Ascending aorta (tissue), 2 donors: Measurements from ENCODE around the gene POU2F1. TPM values are rescaled to one million over a fixed set of nuclear protein-coding genes. Genes with fewer than 3 reads are reported as not detected.

Experiments used
- DNase-seq, 2 donors: peaks; one replicate each; pipeline ENCODE4 v3.0.0-alpha.2; 2019; ENCODE audit warnings: low spot score in 2 of 2
- H3K27ac ChIP-seq, 2 donors: fragments of 200-600 bp; sonication (generic); one replicate each; pipeline ENCODE4 v1.5.1; 2016 to 2017; ENCODE audit warnings: mild to moderate bottlenecking in 1 of 2
- H3K27me3 ChIP-seq: fragments of 200-600 bp; sonication (generic); one replicate; pipeline ENCODE4 v1.5.1; 2017
- H3K36me3 ChIP-seq, 2 donors: fragments of 200-600 bp; sonication (generic); one replicate each; pipeline ENCODE4 v1.5.1; 2016
- H3K4me1 ChIP-seq, 2 donors: fragments of 200-600 bp; sonication (generic); one replicate each; pipeline ENCODE4 v1.5.1; 2016 to 2017; ENCODE audit warnings: mild to moderate bottlenecking in 1 of 2
- H3K4me3 ChIP-seq, 2 donors: fragments of 200-600 bp; sonication (generic); one replicate each; pipeline ENCODE4 v1.5.1; 2016 to 2017; ENCODE audit warnings: mild to moderate bottlenecking in 1 of 2
- H3K9me3 ChIP-seq, 2 donors: fragments of 200-600 bp; sonication (generic); one replicate each; pipeline ENCODE4 v1.5.1; 2016
- CTCF ChIP-seq, 3 experiments: fragments of 200-600 bp in 2 of 3; fragments of 450-650 bp in 1 of 3; sonication (generic) in 2 of 3; IDR thresholded peaks; one replicate each; pipeline ENCODE4 v1.5.1; 2016 to 2019; ENCODE audit warnings: antibody characterized with exemption in 3 of 3, mild to moderate bottlenecking in 1 of 3, moderate library complexity in 1 of 3
- intact Hi-C: fragments of 100-400 bp; cut with DNase I; formaldehyde crosslinking; loops from one replicate; pipeline ENCODE4 v1.15.1; 2023
- total RNA-seq: library from RNA; depleted of rRNA; stranded (reverse); fragments of >200 nt; gene quantifications from one replicate; pipeline ENCODE4 v1.1.0, GENCODE V29; 2016

POU2F1 gene
- total RNA-seq, 1 donor from 2014 or later: 3.0 TPM

- Histone ChIP-seq H3K27ac (no peak overlapping the region), H3K36me3 (peaks cover 4 to 5% of the 10 kb centered on the region in 2 donors), H3K4me3 (no peak overlapping the region), H3K4me1 (no peaks in the 10 kb centered on the region), H3K9me3 (no peaks in the 10 kb centered on the region), H3K27me3 (no peaks in the 10 kb centered on the region)
- no peak for DNase-seq
- no peak for TF ChIP-seq CTCF (IDR thresholded peaks at IDR 0.05)
- intact Hi-C loops: no loop called here
These were observed 149.2 kb downstream of the POU2F1 start for GRCh38 chr1:167369933-167370332.

- H3K9me3 ChIP-seq: no peaks in the 10 kb centered on the region
- H3K4me3 ChIP-seq: no peak overlapping the region
- no peaks in the 10 kb centered on the region for H3K4me1 ChIP-seq
- intact Hi-C loops: no loop called here
- no peaks in the 10 kb centered on the region for H3K27me3 ChIP-seq
- no peak for DNase-seq
- TF ChIP-seq CTCF (IDR thresholded peaks at IDR 0.05): no peak
- H3K36me3 ChIP-seq: peaks cover 4 to 5% of the 10 kb centered on the region in 2 donors
- no peak overlapping the region for H3K27ac ChIP-seq
These were observed 150.3 kb downstream of the POU2F1 start for GRCh38 chr1:167371030-167371429.

- Histone ChIP-seq H3K4me1 (no peaks in the 10 kb centered on the region), H3K36me3 (peaks cover 7 to 16% of the 10 kb centered on the region in 2 donors), H3K4me3 (no peak overlapping the region), H3K27ac (no peak overlapping the region), H3K9me3 (no peaks in the 10 kb centered on the region), H3K27me3 (no peaks in the 10 kb centered on the region)
- DNase-seq: no peak
- TF ChIP-seq CTCF (IDR thresholded peaks at IDR 0.05): no peak
- intact Hi-C loops: no loop called here
These were observed 152.7 kb downstream of the POU2F1 start for GRCh38 chr1:167373398-167373797.

GRCh38 chr1:167373986-167374385 is 153.3 kb downstream of the POU2F1 start:
- TF ChIP-seq CTCF (IDR thresholded peaks at IDR 0.05): no peak
- Histone ChIP-seq H3K36me3 (peaks cover 7 to 16% of the 10 kb centered on the region in 2 donors), H3K4me3 (no peak overlapping the region), H3K27ac (no peak overlapping the region), H3K27me3 (no peaks in the 10 kb centered on the region), H3K9me3 (no peaks in the 10 kb centered on the region), H3K4me1 (no peaks in the 10 kb centered on the region)
- intact Hi-C loops: no loop called here
- no peak for DNase-seq

- no peaks in the 10 kb centered on the region for H3K4me1 ChIP-seq
- no peak for TF ChIP-seq CTCF (IDR thresholded peaks at IDR 0.05)
- peaks cover 7 to 16% of the 10 kb centered on the region in 2 donors for H3K36me3 ChIP-seq
- no peaks in the 10 kb centered on the region for H3K27me3 ChIP-seq
- intact Hi-C loops: no loop called here
- H3K27ac ChIP-seq: no peak overlapping the region
- H3K4me3 ChIP-seq: no peak overlapping the region
- no peaks in the 10 kb centered on the region for H3K9me3 ChIP-seq
- no peak for DNase-seq
These were observed 155.3 kb downstream of the POU2F1 start for GRCh38 chr1:167375949-167376348.
